GM12872 (cell line): ENCODE measurements around the gene TTC17.

Experiments
- TF ChIP-seq, protein P1 (sequence below): IDR thresholded peaks from 3 replicates; pipeline ENCODE4 v1.5.1; 2011; ENCODE audit warnings: low read depth, mild to moderate bottlenecking, low read length, moderate library complexity; ENCODE audit not compliant: insufficient read depth

Gene TTC17

DNA sequence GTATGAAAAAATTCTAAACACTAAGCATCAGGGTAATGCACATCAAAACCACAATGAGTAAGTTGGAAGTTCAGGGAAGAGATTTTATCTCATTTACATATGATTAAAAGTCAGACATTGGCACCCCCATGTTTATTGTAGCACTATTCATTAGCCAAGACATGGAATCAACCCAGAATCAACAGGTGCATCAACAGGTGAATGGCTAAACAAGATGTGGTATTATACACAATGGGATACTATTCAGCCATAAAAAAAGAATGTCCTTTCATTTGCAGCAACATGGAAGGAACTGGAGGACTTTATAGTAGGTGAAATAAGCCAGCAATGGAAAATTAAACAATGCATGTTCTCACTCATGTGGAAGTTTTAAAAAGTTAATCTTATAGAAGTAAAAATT lies 17.6 kb upstream of the TTC17 start:
- TF ChIP-seq, protein P1, sequence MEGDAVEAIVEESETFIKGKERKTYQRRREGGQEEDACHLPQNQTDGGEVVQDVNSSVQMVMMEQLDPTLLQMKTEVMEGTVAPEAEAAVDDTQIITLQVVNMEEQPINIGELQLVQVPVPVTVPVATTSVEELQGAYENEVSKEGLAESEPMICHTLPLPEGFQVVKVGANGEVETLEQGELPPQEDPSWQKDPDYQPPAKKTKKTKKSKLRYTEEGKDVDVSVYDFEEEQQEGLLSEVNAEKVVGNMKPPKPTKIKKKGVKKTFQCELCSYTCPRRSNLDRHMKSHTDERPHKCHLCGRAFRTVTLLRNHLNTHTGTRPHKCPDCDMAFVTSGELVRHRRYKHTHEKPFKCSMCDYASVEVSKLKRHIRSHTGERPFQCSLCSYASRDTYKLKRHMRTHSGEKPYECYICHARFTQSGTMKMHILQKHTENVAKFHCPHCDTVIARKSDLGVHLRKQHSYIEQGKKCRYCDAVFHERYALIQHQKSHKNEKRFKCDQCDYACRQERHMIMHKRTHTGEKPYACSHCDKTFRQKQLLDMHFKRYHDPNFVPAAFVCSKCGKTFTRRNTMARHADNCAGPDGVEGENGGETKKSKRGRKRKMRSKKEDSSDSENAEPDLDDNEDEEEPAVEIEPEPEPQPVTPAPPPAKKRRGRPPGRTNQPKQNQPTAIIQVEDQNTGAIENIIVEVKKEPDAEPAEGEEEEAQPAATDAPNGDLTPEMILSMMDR: no peak

DNA sequence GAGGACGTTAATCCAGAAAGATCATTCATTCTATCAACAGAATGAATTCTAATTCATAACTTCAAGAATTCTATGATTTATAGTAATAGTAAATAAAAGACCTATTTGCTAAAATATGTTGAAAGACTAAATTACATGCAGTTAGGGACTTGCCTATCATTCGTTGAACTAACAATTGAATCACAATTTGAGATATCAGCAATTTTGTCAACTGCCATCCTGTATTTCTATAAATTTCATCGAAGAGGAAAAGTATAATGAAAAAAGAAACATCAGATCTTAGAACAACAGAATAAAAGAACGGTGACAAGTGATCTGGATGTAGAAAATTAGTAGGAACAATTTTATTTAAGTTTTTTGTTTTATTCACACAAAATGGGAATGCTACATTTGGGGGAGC lies 4.4 kb upstream of the TTC17 start:
- TF ChIP-seq, protein P1: no peak

DNA sequence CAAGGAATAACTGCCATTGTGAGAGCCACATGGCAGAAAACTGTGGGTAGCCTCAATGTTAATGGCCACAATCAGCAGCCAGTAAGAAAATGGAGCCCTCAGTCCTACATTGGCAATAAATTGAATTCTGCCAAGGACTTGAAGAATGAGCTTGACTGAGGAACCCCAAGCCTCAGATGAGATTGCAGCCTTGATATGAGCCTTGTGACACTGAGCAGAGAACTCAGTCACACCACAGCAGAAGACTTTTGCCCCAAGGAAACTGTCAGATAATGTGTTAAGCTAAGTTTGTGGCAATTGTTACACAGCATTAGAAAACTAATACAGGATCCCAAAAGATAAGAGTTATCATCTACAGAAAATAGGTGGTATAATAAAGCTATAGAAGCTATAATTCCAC lies 2.4 kb upstream of the TTC17 start:
- TF ChIP-seq, protein P1: no peak

DNA sequence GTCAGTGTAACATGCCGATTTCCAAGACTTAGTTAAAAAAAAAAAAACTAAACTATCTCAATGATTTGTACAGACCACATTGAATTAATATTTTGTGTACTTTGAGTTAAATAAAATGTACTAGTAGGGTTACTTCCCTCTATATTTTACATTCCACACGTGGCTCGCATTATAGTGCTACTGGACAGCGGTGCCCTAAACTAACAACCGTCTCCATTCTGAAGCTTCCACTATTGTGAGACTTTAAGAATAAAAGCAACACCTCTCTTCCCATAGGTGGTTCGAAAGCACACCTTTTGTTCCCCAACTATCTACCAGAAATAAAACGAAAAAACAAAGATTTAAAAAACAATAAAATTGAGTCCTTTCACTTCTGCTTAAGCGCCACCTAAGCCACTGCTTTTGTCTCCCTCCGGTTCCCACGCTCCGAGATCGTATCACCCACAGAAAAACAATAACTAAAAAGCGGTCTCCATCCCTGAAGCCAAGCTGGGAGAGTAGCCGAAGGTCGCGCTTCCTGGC lies 380 bp upstream of the TTC17 start:
- TF ChIP-seq, protein P1: no peak

DNA sequence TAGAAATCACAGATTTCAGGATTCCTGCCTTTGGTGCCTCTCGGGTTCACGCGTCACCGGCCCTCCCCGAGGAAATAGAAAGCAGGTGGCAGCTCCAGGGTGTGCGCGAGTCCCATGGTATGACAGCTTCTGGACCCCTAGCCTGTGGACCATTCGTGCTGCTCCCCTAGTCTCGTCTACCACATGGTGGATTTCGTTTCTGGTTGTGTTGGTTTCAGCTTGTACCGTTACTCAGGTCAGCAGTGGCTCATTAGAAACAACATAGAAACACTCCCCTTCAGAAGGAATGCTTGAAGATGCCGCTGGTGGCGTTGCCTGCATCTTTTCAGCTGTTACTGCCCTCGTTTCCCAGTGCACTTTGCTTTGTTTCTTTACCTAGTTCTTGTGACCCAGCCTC lies 700 bp downstream of the TTC17 start:
- TF ChIP-seq, protein P1: no peak

DNA sequence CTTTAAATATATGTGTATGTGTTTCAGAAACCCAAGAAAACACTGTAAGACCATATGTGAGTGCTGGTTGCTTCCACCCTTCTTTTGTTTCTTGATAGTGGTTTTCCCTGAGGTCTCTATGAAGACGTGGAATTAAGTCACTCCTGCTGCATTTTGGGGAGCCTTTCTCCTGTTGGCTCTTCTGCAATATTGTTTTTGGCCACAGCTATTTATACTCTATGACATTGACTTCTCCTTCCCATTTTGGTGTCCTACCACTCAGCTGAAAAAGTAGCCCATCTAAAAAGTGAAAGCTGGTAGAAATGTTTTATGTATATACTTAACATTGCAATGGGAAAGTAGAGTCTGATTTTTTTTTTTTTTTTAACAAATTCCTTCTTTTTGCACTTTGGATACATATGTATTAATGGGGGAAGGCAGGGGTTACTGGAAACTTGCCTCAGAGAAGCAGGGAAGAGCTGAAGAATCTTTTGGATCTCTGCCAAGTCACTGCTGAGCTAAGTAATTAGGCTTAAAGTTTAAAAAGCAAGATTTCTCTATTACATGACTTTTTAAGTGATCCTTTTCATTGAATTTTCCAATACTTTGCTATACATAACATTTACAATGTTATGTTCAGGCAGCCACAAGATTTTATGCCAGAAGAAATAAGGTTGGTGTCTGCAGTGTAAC lies 1.8 kb downstream of the TTC17 start:
- TF ChIP-seq, protein P1: no peak

DNA sequence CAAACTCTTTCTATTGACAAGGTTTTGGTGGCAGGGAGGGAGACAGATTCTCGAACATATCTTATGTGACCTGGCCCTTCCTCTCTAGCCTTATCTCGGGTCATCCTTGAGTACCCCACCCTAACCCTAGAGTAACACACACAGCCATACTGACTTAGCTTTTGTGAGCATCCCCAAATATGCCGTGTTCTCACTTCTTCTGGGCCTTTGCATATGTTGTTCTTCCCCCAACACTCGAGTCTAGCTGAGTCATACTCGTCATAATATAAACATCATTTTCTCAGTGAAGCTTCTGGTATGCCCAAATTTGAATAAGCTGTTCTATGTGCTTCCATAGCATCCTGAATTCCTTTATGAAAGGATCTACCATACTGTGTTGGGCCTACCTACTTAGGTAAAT lies 8.0 kb downstream of the TTC17 start:
- TF ChIP-seq, protein P1: no peak
